ENCODE data around the gene CDC14B. TPM values are rescaled to one million over a fixed set of nuclear protein-coding genes. Genes with fewer than 3 reads are reported as not detected.
"Not testable (repeated sequence)": the region's sequence is repeated elsewhere in the genome, so short reads cannot be mapped to it uniquely, and the experiment has no call there.

Gene CDC14B
- polyA plus RNA-seq, 1 donor from 2014 or later = 7.0 TPM

GRCh38 chr9:96616817-96617438 lies 2.7 kb downstream of the CDC14B start:
- Histone ChIP-seq H3K9ac (ENCODE audit: low read length) (no peak overlapping the region), H3K27ac (ENCODE audit: low read length) (no peak overlapping the region), H3K27me3 (ENCODE audit: insufficient read depth, low read depth, low read length) (no peaks in the 10 kb centered on the region), H3K4me2 (ENCODE audit: low read length) (no peak overlapping the region), H2AFZ (ENCODE audit: low read depth, low read length) (no peak overlapping the region), H3K79me2 (replicated peaks; ENCODE audit: insufficient read depth, low read length) (peaks cover 4% of the 10 kb centered on the region), H3F3A (ENCODE audit: insufficient read depth, low read length, poor library complexity, severe bottlenecking) (no peaks in the 10 kb centered on the region), H4K20me1 (ENCODE audit: insufficient read depth) (no peaks in the 10 kb centered on the region), H3K36me3 (ENCODE audit: insufficient read depth, low read length) (no peaks in the 10 kb centered on the region), H3K9me3 (ENCODE audit: low read length) (no peaks in the 10 kb centered on the region), H3K9me2 (ENCODE audit: insufficient read depth, low read length) (no peaks in the 10 kb centered on the region), H3K4me3 (ENCODE audit: low read length) (no peak overlapping the region)
- TF ChIP-seq RAD21 (conservative IDR thresholded peaks at IDR 0.05) (no peak), MXI1 (conservative IDR thresholded peaks at IDR 0.05; ENCODE audit: poor library complexity, severe bottlenecking) (no peak), EZH2 (IDR thresholded peaks at IDR 0.05; ENCODE audit: borderline replicate concordance, insufficient read depth, low read length, poor library complexity, severe bottlenecking) (no peak), TAF1 (IDR thresholded peaks at IDR 0.05; ENCODE audit: low read depth) (no peak), SMC3 (conservative IDR thresholded peaks at IDR 0.05; ENCODE audit: poor library complexity) (no peak), REST (IDR thresholded peaks at IDR 0.05; ENCODE audit: borderline replicate concordance) (no peak), POLR2AphosphoS5 (IDR thresholded peaks at IDR 0.05) (no peak), EP300 (conservative IDR thresholded peaks at IDR 0.05; ENCODE audit: poor library complexity, severe bottlenecking) (no peak), CTCF (IDR thresholded peaks at IDR 0.05; ENCODE audit: poor library complexity, severe bottlenecking) (no peak)

- H3K36me3 ChIP-seq (ENCODE audit: insufficient read depth, low read length) = no peaks in the 10 kb centered on the region
- H3K27me3 ChIP-seq (ENCODE audit: insufficient read depth, low read depth, low read length) = no peaks in the 10 kb centered on the region
- no peak overlapping the region for H3K9ac ChIP-seq (ENCODE audit: low read length)
- no peak overlapping the region for H3K4me3 ChIP-seq (ENCODE audit: low read length)
- no peaks in the 10 kb centered on the region for H3F3A ChIP-seq (ENCODE audit: insufficient read depth, low read length, poor library complexity, severe bottlenecking)
- no peak overlapping the region for H3K27ac ChIP-seq (ENCODE audit: low read length)
- no peaks in the 10 kb centered on the region for H4K20me1 ChIP-seq (ENCODE audit: insufficient read depth)
- H3K9me2 ChIP-seq (ENCODE audit: insufficient read depth, low read length) = no peaks in the 10 kb centered on the region
- TF ChIP-seq RAD21 (conservative IDR thresholded peaks at IDR 0.05) = no peak
- no peak for TF ChIP-seq CTCF (IDR thresholded peaks at IDR 0.05; ENCODE audit: poor library complexity, severe bottlenecking)
- TF ChIP-seq EP300 (conservative IDR thresholded peaks at IDR 0.05; ENCODE audit: poor library complexity, severe bottlenecking) = no peak
- no peak for TF ChIP-seq EZH2 (IDR thresholded peaks at IDR 0.05; ENCODE audit: borderline replicate concordance, insufficient read depth, low read length, poor library complexity, severe bottlenecking)
- peak; percentile 18 for TF ChIP-seq REST (IDR thresholded peaks at IDR 0.05; ENCODE audit: borderline replicate concordance)
- TF ChIP-seq TAF1 (IDR thresholded peaks at IDR 0.05; ENCODE audit: low read depth) = no peak
- no peak for TF ChIP-seq MXI1 (conservative IDR thresholded peaks at IDR 0.05; ENCODE audit: poor library complexity, severe bottlenecking)
- no peak for TF ChIP-seq SMC3 (conservative IDR thresholded peaks at IDR 0.05; ENCODE audit: poor library complexity)
- peak; percentile 34 for TF ChIP-seq POLR2AphosphoS5 (IDR thresholded peaks at IDR 0.05)
- H2AFZ ChIP-seq (ENCODE audit: low read depth, low read length) = no peak overlapping the region
- no peak overlapping the region for H3K4me2 ChIP-seq (ENCODE audit: low read length)
- peaks cover 4% of the 10 kb centered on the region for H3K79me2 ChIP-seq (replicated peaks; ENCODE audit: insufficient read depth, low read length)
- no peaks in the 10 kb centered on the region for H3K9me3 ChIP-seq (ENCODE audit: low read length)
Observed at GRCh38 chr9:96615411-96615810, 4.2 kb downstream of the CDC14B start.

GRCh38 chr9:96614664-96615063 lies 5.0 kb downstream of the CDC14B start:
- not testable (repeated sequence) for H3K4me3 ChIP-seq (ENCODE audit: low read length); H3K27ac ChIP-seq (ENCODE audit: low read length); H3K4me2 ChIP-seq (ENCODE audit: low read length); H3K9ac ChIP-seq (ENCODE audit: low read length); H4K20me1 ChIP-seq (ENCODE audit: insufficient read depth); H3K79me2 ChIP-seq (replicated peaks; ENCODE audit: insufficient read depth, low read length); H3F3A ChIP-seq (ENCODE audit: insufficient read depth, low read length, poor library complexity, severe bottlenecking); H3K27me3 ChIP-seq (ENCODE audit: insufficient read depth, low read depth, low read length); H3K36me3 ChIP-seq (ENCODE audit: insufficient read depth, low read length); H3K9me3 ChIP-seq (ENCODE audit: low read length); H3K9me2 ChIP-seq (ENCODE audit: insufficient read depth, low read length); H2AFZ ChIP-seq (ENCODE audit: low read depth, low read length)

Data from neural cell (in vitro differentiated cells).